Measurements from ENCODE around the gene CDC16. TPM values are rescaled to one million over a fixed set of nuclear protein-coding genes. Genes with fewer than 3 reads are reported as not detected.
A peak's percentile ranks its signal among the peaks of the same experiment; 100 is the strongest.
"Not testable (repeated sequence)": the region's sequence is repeated elsewhere in the genome, so short reads cannot be mapped to it uniquely, and the experiment has no call there.

The CDC16 gene
- total RNA-seq, 1 experiment from 2014 or later, result 29.9 TPM

DNA sequence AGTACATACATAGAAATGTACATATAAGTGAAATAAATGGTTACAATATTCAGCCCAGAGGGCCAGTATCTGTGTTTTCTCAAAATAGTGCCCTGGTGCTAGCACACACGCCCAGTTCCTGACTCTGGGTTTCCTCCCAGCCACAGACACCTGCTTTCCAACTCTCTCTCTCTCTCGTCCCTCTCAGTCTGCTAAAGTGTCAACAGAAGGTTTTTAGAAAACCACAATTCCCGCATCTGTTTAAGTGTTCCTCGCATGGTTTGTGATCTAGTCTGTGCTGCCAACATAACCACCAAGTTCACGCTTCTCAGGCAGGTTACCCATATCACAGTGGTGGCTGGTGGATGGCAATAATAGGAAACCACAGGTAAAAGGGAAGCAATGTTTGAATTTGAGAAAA lies 28.9 kb downstream of the CDC16 start:
- Histone ChIP-seq H3K4me3 (no peak overlapping the region), H3K27me3 (no peaks in the 10 kb centered on the region), H3K27ac (no peak overlapping the region), H3K9me3 (replicated peaks) (no peaks in the 10 kb centered on the region), H3K4me1 (no peaks in the 10 kb centered on the region), H3K36me3 (peaks cover 81% of the 10 kb centered on the region)
- DNase-seq, result no peak

DNA sequence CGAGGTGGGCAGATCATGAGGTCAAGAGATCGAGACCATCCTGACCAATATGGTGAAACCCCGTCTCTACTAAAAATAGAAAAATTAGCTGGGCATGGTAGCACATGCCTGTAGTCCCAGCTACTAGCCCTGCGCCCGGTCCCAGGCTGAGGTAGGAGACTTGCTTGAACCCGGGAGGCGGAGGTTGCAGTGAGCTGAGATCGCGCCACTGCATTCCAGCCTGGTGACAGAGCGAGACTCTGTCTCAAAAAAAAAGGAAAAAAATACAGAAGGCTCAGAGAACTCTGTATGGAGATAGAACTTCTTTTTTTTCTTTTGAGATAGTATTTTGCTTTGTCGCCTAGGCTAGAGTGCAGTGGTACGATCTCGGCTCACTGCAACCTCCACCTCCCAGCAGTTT lies 29.6 kb downstream of the CDC16 start:
- not testable (repeated sequence) for DNase-seq; H3K27ac ChIP-seq; H3K9me3 ChIP-seq (replicated peaks); H3K27me3 ChIP-seq; H3K4me3 ChIP-seq; H3K4me1 ChIP-seq
- H3K36me3 ChIP-seq, result peaks cover 83% of the 10 kb centered on the region

DNA sequence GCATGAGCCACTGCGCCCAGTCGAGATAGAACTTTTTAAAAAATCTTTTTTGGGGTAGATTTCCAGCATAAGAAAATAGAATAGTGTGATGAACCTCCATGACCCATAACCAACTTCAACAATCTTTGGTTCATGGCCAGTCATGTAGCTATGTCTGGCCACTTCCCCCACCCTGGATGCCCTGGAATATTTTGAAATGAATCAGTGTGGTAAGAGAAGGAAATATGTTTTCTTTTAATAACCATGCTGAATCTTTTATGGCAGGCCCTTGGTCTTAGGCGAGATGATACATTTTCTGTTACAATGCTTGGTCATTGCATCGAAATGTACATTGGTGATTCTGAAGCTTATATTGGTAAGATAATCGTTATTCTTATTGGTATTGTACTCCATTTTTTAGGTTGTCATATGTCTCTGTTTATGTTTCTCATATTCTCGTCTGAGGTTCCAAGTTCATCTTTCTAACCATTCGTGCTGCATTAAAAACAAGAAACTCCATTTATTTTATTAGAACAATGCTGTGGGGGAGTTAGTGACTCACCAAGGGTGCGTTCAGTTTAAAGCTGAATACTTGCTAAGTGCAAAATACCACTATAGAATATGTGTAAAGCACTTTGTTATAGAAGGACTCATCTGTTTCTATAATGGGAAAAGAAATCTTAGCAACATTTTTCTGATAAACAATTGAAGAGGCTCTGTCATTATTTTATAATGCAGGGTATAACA lies 30.4 kb downstream of the CDC16 start:
- Histone ChIP-seq H3K36me3 (peaks cover 81% of the 10 kb centered on the region), H3K4me3 (no peak overlapping the region)

DNA sequence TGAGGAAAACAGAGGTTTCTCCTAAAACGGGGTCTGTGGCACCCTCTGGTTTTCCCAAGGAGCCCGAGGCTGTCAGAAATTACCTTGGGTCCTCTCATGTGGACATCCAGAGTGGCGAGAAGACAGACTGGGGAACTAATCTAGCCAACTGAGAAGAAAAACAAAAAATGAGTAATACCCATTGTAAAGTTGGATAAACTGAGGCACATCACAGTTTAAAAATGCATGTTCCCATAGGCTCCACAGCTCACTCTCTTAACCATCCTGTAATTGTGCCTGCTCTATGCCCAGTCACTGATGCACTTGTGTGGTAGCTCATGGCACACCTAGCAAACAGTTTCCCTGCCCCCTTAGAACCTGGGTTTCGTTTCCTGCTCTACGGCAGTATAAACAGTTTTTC lies 31.5 kb downstream of the CDC16 start:
- Histone ChIP-seq H3K27ac (no peak overlapping the region), H3K4me1 (no peaks in the 10 kb centered on the region), H3K36me3 (peaks cover 79% of the 10 kb centered on the region), H3K9me3 (replicated peaks) (no peaks in the 10 kb centered on the region), H3K27me3 (no peaks in the 10 kb centered on the region), H3K4me3 (no peak overlapping the region)
- DNase-seq, result no peak

More for the DNA sequence above, 30.4 kb downstream of the CDC16 start:
- no peak overlapping the region for H3K27ac ChIP-seq
- H3K9me3 ChIP-seq (replicated peaks), result no peaks in the 10 kb centered on the region
- no peaks in the 10 kb centered on the region for H3K27me3 ChIP-seq
- no peak for DNase-seq
- H3K4me1 ChIP-seq, result no peaks in the 10 kb centered on the region

DNA sequence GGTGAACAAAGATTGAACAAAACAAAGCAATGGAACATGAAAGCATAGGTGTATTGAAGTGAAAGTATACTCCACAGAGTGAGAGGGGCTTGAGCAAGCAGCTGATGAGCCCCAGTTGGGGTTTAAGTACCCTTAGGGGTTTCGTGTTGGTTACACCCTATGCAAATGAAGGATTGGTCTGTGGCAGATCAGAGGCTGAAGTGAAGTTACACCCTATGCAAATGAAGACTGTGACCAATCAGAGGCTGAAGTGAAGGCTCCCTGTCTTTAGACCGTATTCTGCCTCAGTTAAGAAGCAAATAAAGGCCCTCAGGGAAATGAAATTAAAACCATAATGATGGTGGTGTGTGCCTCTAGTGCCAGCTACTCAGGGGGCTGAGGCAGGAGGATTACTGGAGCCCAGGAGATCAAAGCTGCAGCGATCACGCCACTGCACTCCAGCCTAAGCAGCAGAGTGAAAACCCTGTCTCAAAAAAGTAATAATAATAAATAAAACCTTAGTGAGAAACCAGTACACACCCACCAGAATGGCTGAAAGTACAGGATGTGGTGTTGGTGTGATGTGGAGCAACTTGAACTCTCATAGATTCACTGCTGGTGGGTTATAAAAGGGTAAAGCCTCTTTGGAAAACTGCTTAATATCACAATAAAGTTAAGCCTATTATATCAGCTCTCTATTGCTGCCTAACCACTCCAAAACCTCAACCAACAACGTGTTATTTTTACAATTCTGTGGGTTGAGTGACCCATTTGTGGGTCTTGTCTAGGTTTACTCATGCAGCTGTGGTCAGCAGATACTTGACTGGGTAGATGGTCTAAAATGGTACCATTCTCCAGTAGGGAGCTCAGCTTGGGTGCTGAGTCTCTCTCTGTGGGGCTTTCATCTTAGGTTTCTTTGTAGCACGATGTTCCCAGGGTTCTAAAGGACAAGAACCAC lies 33.9 kb downstream of the CDC16 start:
- H3K36me3 ChIP-seq, result peaks cover 72% of the 10 kb centered on the region

DNA sequence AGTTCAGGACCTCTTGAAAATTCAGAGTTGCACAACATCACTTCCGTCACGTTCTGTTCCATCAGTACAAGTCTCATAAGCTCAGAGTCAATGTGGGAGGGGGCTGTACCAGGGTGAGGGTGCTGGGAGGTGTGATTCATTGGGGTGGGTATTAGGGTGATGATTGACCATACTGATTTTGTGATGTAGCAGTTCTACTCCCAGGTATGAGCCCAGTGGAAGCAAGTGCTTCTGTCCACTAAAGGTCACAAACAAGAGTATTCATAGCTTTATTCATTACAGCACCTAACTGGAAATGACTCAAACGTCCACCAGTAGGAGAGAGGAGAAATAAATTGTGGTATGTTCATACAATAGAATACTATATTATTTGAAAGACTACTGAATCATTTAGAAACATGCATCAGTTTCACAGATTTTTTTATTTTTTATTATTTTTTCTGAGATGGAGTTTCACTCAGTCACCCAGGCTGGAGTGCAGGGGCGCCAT lies 34.6 kb downstream of the CDC16 start:
- Histone ChIP-seq H3K36me3 (peaks cover 72% of the 10 kb centered on the region), H3K27me3 (no peaks in the 10 kb centered on the region), H3K27ac (no peak overlapping the region), H3K9me3 (replicated peaks) (no peaks in the 10 kb centered on the region), H3K4me1 (no peaks in the 10 kb centered on the region), H3K4me3 (no peak overlapping the region)
- no peak for DNase-seq

More for the DNA sequence above, 33.9 kb downstream of the CDC16 start:
- Histone ChIP-seq H3K27ac (no peak overlapping the region), H3K4me3 (no peak overlapping the region), H3K9me3 (replicated peaks) (no peaks in the 10 kb centered on the region), H3K27me3 (no peaks in the 10 kb centered on the region), H3K4me1 (no peaks in the 10 kb centered on the region)
- no peak for DNase-seq

DNA sequence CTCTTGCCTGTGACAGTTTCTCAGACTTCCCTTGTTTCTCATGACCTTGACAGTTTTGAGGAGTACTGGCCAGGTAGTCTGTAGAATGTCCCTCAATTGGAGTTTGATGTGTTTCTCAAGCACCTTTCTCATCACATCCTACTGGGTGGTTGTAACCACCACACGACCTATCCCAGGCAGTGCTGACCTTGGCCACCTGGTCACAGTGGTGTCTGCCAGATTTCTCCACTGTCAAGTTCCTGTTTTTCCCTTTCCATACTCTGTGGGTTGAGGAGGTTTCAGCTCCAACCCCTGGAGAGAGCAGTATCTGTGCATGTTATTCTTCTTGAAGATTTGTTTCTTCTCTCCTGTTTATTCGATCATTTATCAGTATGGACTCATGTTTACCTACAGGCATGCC lies 38.3 kb downstream of the CDC16 start:
- H3K27ac ChIP-seq, result no peak overlapping the region
- no peaks in the 10 kb centered on the region for H3K27me3 ChIP-seq
- no peaks in the 10 kb centered on the region for H3K9me3 ChIP-seq (replicated peaks)
- no peaks in the 10 kb centered on the region for H3K4me1 ChIP-seq
- H3K4me3 ChIP-seq, result no peak overlapping the region
- H3K36me3 ChIP-seq, result peaks cover 54% of the 10 kb centered on the region
- DNase-seq, result no peak

DNA sequence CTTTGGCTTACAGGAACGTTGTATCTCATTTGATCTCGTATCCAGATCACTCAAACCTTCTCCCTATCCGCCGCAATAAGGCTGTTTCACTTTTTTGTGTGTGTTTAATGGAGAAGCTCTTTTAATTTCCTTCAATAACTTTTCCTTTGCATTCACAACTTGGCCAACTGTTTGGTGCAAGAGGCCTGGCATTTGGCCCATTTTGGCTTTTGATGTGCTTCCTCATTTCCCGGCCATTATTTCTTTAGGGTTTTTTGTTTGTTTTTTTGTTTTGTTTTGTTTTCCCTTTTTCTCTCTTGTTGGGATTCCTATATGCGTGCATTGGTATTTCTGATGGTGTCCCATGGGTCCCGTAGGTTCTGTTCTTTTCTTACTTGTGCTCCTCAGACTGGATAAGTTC lies 40.6 kb downstream of the CDC16 start:
- Histone ChIP-seq H3K4me3 (no peak overlapping the region), H3K36me3 (peaks cover 35% of the 10 kb centered on the region), H3K9me3 (replicated peaks) (no peaks in the 10 kb centered on the region), H3K4me1 (peaks cover 10% of the 10 kb centered on the region), H3K27me3 (no peaks in the 10 kb centered on the region), H3K27ac (no peak overlapping the region)
- DNase-seq, result no peak

DNA sequence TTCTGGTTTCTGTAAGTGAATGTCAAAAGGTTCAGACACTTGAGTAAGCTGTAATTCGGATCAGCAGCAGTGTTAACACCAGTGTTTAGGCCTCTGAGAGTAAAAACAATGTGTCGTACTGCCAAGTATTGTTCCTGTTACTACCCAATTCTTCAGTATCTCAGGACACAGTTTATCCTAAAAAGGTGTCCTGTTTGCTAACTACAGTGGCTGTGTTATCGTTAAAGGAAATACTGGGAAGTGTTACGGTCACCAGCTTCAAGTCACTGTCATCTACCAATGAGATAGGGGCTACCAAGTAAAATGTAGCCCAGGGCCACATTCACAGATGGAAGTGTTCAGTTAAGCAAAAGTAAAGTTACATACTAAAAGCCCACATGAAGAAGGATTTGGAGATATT lies 44.4 kb downstream of the CDC16 start:
- H3K27me3 ChIP-seq, result no peaks in the 10 kb centered on the region
- no peak for DNase-seq
- peaks cover 10% of the 10 kb centered on the region for H3K4me1 ChIP-seq
- H3K27ac ChIP-seq, result no peak overlapping the region
- H3K36me3 ChIP-seq, result peaks cover 20% of the 10 kb centered on the region; the same call in 1 of the 2 replicates
- H3K9me3 ChIP-seq (replicated peaks), result no peaks in the 10 kb centered on the region
- no peak overlapping the region for H3K4me3 ChIP-seq

DNA sequence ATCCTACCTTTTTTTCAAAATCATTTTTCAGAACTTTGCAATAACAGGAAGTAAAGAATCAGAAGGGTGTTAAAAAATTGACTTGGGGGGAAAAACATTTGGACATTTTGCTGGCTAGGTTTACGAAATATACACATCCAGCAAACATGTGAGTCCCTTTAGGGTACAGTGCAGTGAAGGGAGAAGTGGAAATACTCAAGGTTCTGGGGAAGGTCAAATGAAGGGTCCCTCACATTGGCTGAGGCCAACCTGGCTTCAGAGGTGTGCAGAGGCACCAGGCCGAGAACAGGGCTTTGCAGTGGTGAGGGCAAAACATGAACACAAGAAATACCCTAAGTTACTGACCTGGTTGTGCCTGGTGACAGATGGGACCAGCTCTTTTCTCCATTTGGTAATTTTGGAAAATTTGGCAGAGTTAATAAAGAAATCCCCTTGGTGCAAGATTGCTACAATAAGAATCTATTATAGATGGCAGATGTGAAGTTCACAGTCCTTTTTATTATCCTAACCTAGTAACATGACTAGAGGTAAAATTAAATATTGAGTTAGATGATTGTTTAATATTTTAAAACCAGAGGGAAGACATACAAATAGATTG lies 45.2 kb downstream of the CDC16 start:
- H3K4me1 ChIP-seq, result peaks cover 10% of the 10 kb centered on the region
- H3K27me3 ChIP-seq, result no peaks in the 10 kb centered on the region
- peak overlapping the region; percentile 99 for H3K27ac ChIP-seq
- no peak for DNase-seq
- H3K4me3 ChIP-seq, result peak overlapping the region; percentile 99
- H3K36me3 ChIP-seq, result peaks cover 17% of the 10 kb centered on the region; the same call in 1 of the 2 replicates
- no peaks in the 10 kb centered on the region for H3K9me3 ChIP-seq (replicated peaks)

DNA sequence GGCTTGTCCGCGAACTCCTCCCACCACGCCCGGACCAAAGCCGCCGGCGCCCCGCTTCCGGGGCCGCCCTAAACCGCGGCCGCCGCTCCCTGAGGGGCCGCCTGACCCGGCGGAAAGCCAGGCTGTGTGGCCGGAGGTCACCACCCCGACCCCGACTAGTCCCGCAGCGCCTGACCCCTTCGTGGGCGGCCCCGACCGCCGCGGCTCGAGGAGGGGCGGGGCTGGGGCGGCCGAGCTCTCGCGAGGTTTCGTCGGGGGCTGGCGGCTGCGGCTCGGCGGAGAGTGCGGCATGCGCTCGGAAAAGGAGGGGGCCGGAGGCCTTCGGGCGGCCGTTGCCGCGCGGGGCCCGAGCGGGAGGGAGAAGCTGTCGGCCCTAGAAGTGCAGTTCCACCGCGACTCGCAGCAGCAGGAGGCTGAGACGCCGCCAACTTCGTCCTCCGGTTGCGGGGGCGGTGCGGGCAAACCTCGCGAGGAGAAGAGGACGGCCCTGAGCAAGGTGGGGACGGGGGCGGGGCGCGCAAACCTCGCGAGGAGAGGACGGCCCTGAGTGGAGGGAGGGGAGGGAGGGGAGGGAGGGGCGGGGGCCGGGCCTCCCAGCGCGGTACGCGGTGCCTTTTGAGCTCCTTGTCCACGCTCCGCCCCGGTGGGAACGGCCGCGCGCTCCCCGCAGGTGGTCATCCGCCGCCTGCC lies 46.8 kb downstream of the CDC16 start, which contains the start of gene UPF3A:
Gene UPF3A (plus strand): TSS at position 251 of the 690 bp plus-strand sequence. CDS start 39 bp downstream, at position 290.
- Histone ChIP-seq H3K9me3 (replicated peaks) (no peaks in the 10 kb centered on the region), H3K36me3 (peaks cover 28% of the 10 kb centered on the region), H3K27me3 (no peaks in the 10 kb centered on the region), H3K27ac (peak within 1 kb of the TSS; percentile 99), H3K4me1 (peaks cover 10% of the 10 kb centered on the region), H3K4me3 (peak within 1 kb of the TSS; percentile 99)
- DNase-seq, result peak; percentile 93

DNA sequence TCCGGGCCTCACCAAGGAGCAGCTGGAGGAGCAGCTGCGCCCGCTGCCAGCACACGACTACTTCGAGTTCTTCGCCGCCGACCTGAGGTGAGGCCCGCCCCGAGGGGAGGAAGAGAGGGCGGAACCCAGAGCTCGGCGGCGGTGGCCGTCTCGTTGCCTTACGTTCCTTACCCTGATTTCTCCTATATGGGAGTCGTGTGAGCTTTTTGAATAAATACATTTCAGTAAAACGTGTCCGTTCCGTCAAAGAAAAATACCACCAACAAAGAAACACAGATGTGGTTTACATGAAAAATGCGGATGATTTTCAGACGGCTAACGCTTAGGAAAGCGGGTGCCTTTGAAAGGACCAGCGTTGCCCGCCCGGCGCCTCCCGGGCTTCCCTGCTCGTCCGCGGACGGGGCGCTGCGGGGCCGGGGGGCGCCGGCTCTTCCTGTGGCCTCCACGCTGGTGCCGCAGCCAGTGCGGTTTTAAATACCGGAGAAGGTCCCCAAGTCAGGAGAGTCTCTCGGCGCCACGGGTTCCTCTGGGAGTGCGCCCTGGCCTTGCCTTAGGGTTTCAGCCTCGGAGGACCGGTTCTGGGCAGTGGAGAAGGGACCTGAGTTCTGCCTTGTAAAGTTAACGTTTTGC lies 47.5 kb downstream of the CDC16 start:
- Histone ChIP-seq H3K36me3 (peaks cover 33% of the 10 kb centered on the region), H3K4me3 (peak overlapping the region; percentile 99), H3K9me3 (replicated peaks) (no peaks in the 10 kb centered on the region), H3K27me3 (no peaks in the 10 kb centered on the region), H3K27ac (peak overlapping the region; percentile 99), H3K4me1 (peaks cover 10% of the 10 kb centered on the region)
- peak in 1 of 2 experiments; percentile 48 for DNase-seq

DNA sequence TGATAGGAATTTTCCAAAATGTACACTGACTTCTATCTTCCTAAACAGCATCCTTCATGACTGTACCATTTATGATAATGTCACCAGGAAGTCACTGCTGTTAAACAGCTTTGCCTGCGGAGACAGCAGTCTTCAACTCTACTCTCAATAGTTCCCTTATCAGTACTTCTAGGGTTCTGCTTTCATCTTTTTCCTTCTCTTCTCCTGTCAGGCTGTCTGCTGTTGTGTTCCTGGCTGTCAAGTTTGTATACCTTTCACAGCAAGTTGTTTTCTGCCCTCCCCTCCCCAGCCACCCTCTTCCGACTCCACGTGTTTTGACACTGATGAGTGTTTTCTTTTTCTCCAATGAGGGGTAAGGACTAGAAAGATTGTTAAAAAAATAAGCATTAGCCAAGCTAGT lies 48.9 kb downstream of the CDC16 start:
- no peaks in the 10 kb centered on the region for H3K9me3 ChIP-seq (replicated peaks)
- no peak overlapping the region for H3K27ac ChIP-seq
- peaks cover 38% of the 10 kb centered on the region for H3K36me3 ChIP-seq
- no peak overlapping the region for H3K4me3 ChIP-seq
- peaks cover 10% of the 10 kb centered on the region for H3K4me1 ChIP-seq
- H3K27me3 ChIP-seq, result no peaks in the 10 kb centered on the region
- no peak for DNase-seq

DNA sequence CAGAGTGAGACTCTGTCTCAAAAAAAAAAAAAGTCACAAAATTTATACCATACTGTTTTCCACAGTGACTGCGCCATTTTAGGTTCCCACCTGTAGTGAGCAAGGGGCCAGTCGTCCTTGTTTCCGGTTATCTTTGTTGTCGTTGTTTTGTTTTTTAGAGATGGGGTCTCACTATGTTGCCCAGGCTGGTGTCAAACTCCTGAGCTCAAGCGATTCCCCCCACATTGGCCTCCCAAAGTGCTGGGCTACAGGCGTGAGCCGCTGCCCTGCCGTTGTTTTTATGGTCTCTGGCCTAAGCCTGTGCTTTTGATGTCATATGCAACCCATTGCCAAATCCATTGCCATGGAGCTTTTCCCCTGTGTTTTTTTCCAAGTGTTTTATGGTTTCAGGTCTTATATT lies 50.0 kb downstream of the CDC16 start:
- no peaks in the 10 kb centered on the region for H3K27me3 ChIP-seq
- no peak for DNase-seq
- H3K4me3 ChIP-seq, result no peak overlapping the region
- H3K9me3 ChIP-seq (replicated peaks), result no peaks in the 10 kb centered on the region
- H3K4me1 ChIP-seq, result peaks cover 7% of the 10 kb centered on the region
- H3K36me3 ChIP-seq, result peaks cover 38% of the 10 kb centered on the region
- no peak overlapping the region for H3K27ac ChIP-seq
